ENCODE results near the gene HK1. TPM values are rescaled to one million over a fixed set of nuclear protein-coding genes. Genes with fewer than 3 reads are reported as not detected.

Gene HK1
- total RNA-seq, 1 donor from 2014 or later: 95.0 TPM

- H3K4me1 Mint-ChIP-seq (ENCODE audit: low read depth, unreplicated experiment): no peaks in the 10 kb centered on the region
- no peaks in the 10 kb centered on the region for H3K27me3 Mint-ChIP-seq (ENCODE audit: low read depth, unreplicated experiment)
- no peak overlapping the region for H3K27ac Mint-ChIP-seq (ENCODE audit: unreplicated experiment)
- Histone ChIP-seq H3K79me2 (ENCODE audit: insufficient read depth, low read length) (no peaks in the 10 kb centered on the region), H3K27me3 (ENCODE audit: insufficient read depth, low read length) (no peaks in the 10 kb centered on the region), H3K4me2 (ENCODE audit: low read length) (no peak overlapping the region), H3K9ac (ENCODE audit: low read length) (no peak overlapping the region), H3K27ac (ENCODE audit: low read depth, low read length) (no peak overlapping the region), H4K20me1 (ENCODE audit: insufficient read depth, low read length) (peaks cover 9% of the 10 kb centered on the region), H3K36me3 (ENCODE audit: insufficient read depth, low read length) (peaks cover 12% of the 10 kb centered on the region), H3K4me3 (ENCODE audit: insufficient read depth, low read depth, low read length) (no peak overlapping the region), H3K4me1 (ENCODE audit: insufficient read depth, low read length) (no peaks in the 10 kb centered on the region), H3K9me3 (ENCODE audit: insufficient read depth, low read depth, low read length) (no peaks in the 10 kb centered on the region), H2AFZ (ENCODE audit: low read depth, low read length) (no peak overlapping the region)
- DNase-seq (ENCODE audit: low read depth) (no peak), FAIRE-seq (no peak)
- no peaks in the 10 kb centered on the region for H3K9me3 Mint-ChIP-seq (ENCODE audit: unreplicated experiment)
- H3K4me3 Mint-ChIP-seq (ENCODE audit: unreplicated experiment): no peak overlapping the region
- TF ChIP-seq CTCF (IDR thresholded peaks at IDR 0.05; ENCODE audit: insufficient read depth, low read depth, low read length) (no peak), EZH2 (IDR thresholded peaks at IDR 0.05; ENCODE audit: insufficient read depth, low read length) (no peak)
- peaks cover 26% of the 10 kb centered on the region for H3K36me3 Mint-ChIP-seq (ENCODE audit: low read depth, unreplicated experiment)
These were observed 120.2 kb downstream of the HK1 start for GRCh38 chr10:69398466-69398865.

- Histone ChIP-seq H3K9ac (ENCODE audit: low read length) (no peak overlapping the region), H3K27me3 (ENCODE audit: insufficient read depth, low read length) (no peaks in the 10 kb centered on the region), H3K27ac (ENCODE audit: low read depth, low read length) (no peak overlapping the region), H3K4me3 (ENCODE audit: insufficient read depth, low read depth, low read length) (no peak overlapping the region), H3K79me2 (ENCODE audit: insufficient read depth, low read length) (no peaks in the 10 kb centered on the region), H3K4me1 (ENCODE audit: insufficient read depth, low read length) (peaks cover 10% of the 10 kb centered on the region), H2AFZ (ENCODE audit: low read depth, low read length) (no peak overlapping the region), H3K4me2 (ENCODE audit: low read length) (no peak overlapping the region), H3K9me3 (ENCODE audit: insufficient read depth, low read depth, low read length) (no peaks in the 10 kb centered on the region), H3K36me3 (ENCODE audit: insufficient read depth, low read length) (peaks cover 10% of the 10 kb centered on the region), H4K20me1 (ENCODE audit: insufficient read depth, low read length) (peaks cover 3% of the 10 kb centered on the region)
- DNase-seq (ENCODE audit: low read depth) (no peak), FAIRE-seq (no peak)
- Mint-ChIP-seq H3K4me3 (ENCODE audit: unreplicated experiment) (no peak overlapping the region), H3K27ac (ENCODE audit: unreplicated experiment) (no peak overlapping the region), H3K27me3 (ENCODE audit: low read depth, unreplicated experiment) (no peaks in the 10 kb centered on the region), H3K4me1 (ENCODE audit: low read depth, unreplicated experiment) (no peaks in the 10 kb centered on the region), H3K36me3 (ENCODE audit: low read depth, unreplicated experiment) (peaks cover 35% of the 10 kb centered on the region), H3K9me3 (ENCODE audit: unreplicated experiment) (no peaks in the 10 kb centered on the region)
- no peak for TF ChIP-seq EZH2 (IDR thresholded peaks at IDR 0.05; ENCODE audit: insufficient read depth, low read length)
- no peak for TF ChIP-seq CTCF (IDR thresholded peaks at IDR 0.05; ENCODE audit: insufficient read depth, low read depth, low read length)
These were observed 122.6 kb downstream of the HK1 start for GRCh38 chr10:69400936-69401335.

GRCh38 chr10:69401416-69401815, 123.1 kb downstream of the HK1 start:
- no peak overlapping the region for H2AFZ ChIP-seq (ENCODE audit: low read depth, low read length)
- H3K9me3 ChIP-seq (ENCODE audit: insufficient read depth, low read depth, low read length): no peaks in the 10 kb centered on the region
- no peak overlapping the region for H3K27ac ChIP-seq (ENCODE audit: low read depth, low read length)
- Mint-ChIP-seq H3K9me3 (ENCODE audit: unreplicated experiment) (no peaks in the 10 kb centered on the region), H3K4me3 (ENCODE audit: unreplicated experiment) (no peak overlapping the region), H3K36me3 (ENCODE audit: low read depth, unreplicated experiment) (peaks cover 39% of the 10 kb centered on the region), H3K4me1 (ENCODE audit: low read depth, unreplicated experiment) (peaks cover 1% of the 10 kb centered on the region), H3K27me3 (ENCODE audit: low read depth, unreplicated experiment) (no peaks in the 10 kb centered on the region), H3K27ac (ENCODE audit: unreplicated experiment) (no peak overlapping the region)
- TF ChIP-seq CTCF (IDR thresholded peaks at IDR 0.05; ENCODE audit: insufficient read depth, low read depth, low read length): no peak
- TF ChIP-seq EZH2 (IDR thresholded peaks at IDR 0.05; ENCODE audit: insufficient read depth, low read length): no peak
- FAIRE-seq (no peak), DNase-seq (ENCODE audit: low read depth) (no peak)
- no peaks in the 10 kb centered on the region for H3K27me3 ChIP-seq (ENCODE audit: insufficient read depth, low read length)
- no peaks in the 10 kb centered on the region for H3K79me2 ChIP-seq (ENCODE audit: insufficient read depth, low read length)
- H3K4me1 ChIP-seq (ENCODE audit: insufficient read depth, low read length): peaks cover 10% of the 10 kb centered on the region
- peaks cover 3% of the 10 kb centered on the region for H4K20me1 ChIP-seq (ENCODE audit: insufficient read depth, low read length)
- H3K4me2 ChIP-seq (ENCODE audit: low read length): no peak overlapping the region
- H3K4me3 ChIP-seq (ENCODE audit: insufficient read depth, low read depth, low read length): no peak overlapping the region
- H3K9ac ChIP-seq (ENCODE audit: low read length): no peak overlapping the region
- peaks cover 6% of the 10 kb centered on the region for H3K36me3 ChIP-seq (ENCODE audit: insufficient read depth, low read length)

Data from astrocyte (in vitro differentiated cells and primary cell).